ENCODE results near the gene RBL1.
"Not testable (repeated sequence)": the region's sequence is repeated elsewhere in the genome, so short reads cannot be mapped to it uniquely, and the experiment has no call there.

- not testable (repeated sequence) for TF ChIP-seq CTCF, POLR2A (IDR thresholded peaks at IDR 0.05)
Observed at GRCh38 chr20:37000171-37000570, 95.6 kb downstream of the RBL1 start.

Data from right lobe of liver (tissue), 4 donors.